ENCODE data around the gene MAD2L2.

MAD2L2 gene

GRCh38 chr1:11691928-11692711 is 11.2 kb upstream of the MAD2L2 start:
- Histone ChIP-seq H3K36me3 (no peaks in the 10 kb centered on the region), H3K9me3 (ENCODE audit: severe bottlenecking) (no peaks in the 10 kb centered on the region), H3K4me3 (ENCODE audit: low read depth, low read length) (peak overlapping the region; percentile 25), H3K27me3 (ENCODE audit: insufficient read depth, low read depth, severe bottlenecking) (no peaks in the 10 kb centered on the region), H3K27ac (no peak overlapping the region; the same call in 1 of the 2 replicates)
- TF ChIP-seq CTCF (IDR thresholded peaks at IDR 0.05; ENCODE audit: low read depth, low read length), result no peak
- no peak for DNase-seq

GRCh38 chr1:11691302-11691914 is 10.5 kb upstream of the MAD2L2 start, which contains the start of gene DRAXIN:
Gene DRAXIN (plus strand): TSS chr1:11691710. CDS start chr1:11706259, 14,549 bp downstream.
- TF ChIP-seq CTCF (IDR thresholded peaks at IDR 0.05; ENCODE audit: low read depth, low read length), result no peak
- Histone ChIP-seq H3K9me3 (ENCODE audit: severe bottlenecking) (no peaks in the 10 kb centered on the region), H3K27me3 (ENCODE audit: insufficient read depth, low read depth, severe bottlenecking) (no peaks in the 10 kb centered on the region), H3K36me3 (no peaks in the 10 kb centered on the region), H3K27ac (peak within 1 kb of the TSS; percentile 90), H3K4me3 (ENCODE audit: low read depth, low read length) (peak within 1 kb of the TSS; percentile 73)
- DNase-seq, result peak; percentile 73

GRCh38 chr1:11690397-11691301 is 9.7 kb upstream of the MAD2L2 start:
- DNase-seq, result peak; percentile 71
- Histone ChIP-seq H3K9me3 (ENCODE audit: severe bottlenecking) (no peaks in the 10 kb centered on the region), H3K27me3 (ENCODE audit: insufficient read depth, low read depth, severe bottlenecking) (no peaks in the 10 kb centered on the region), H3K36me3 (no peaks in the 10 kb centered on the region), H3K27ac (peak overlapping the region; percentile 90), H3K4me3 (ENCODE audit: low read depth, low read length) (peak overlapping the region; percentile 73)
- TF ChIP-seq CTCF (IDR thresholded peaks at IDR 0.05; ENCODE audit: low read depth, low read length), result peak; percentile 39; the same call in 1 of the 2 replicates

GRCh38 chr1:11688506-11688905 is 7.6 kb upstream of the MAD2L2 start:
- Histone ChIP-seq H3K36me3 (no peaks in the 10 kb centered on the region), H3K9me3 (ENCODE audit: severe bottlenecking) (no peaks in the 10 kb centered on the region), H3K4me3 (ENCODE audit: low read depth, low read length) (no peak overlapping the region), H3K27ac (no peak overlapping the region), H3K27me3 (ENCODE audit: insufficient read depth, low read depth, severe bottlenecking) (no peaks in the 10 kb centered on the region)
- no peak for DNase-seq
- no peak for TF ChIP-seq CTCF (IDR thresholded peaks at IDR 0.05; ENCODE audit: low read depth, low read length)

GRCh38 chr1:11685210-11685752 is 4.3 kb upstream of the MAD2L2 start:
- Histone ChIP-seq H3K36me3 (no peaks in the 10 kb centered on the region; the same call in 1 of the 2 replicates), H3K9me3 (ENCODE audit: severe bottlenecking) (no peaks in the 10 kb centered on the region)

More at GRCh38 chr1:11685210-11685752, 4.3 kb upstream of the MAD2L2 start:
- TF ChIP-seq CTCF (IDR thresholded peaks at IDR 0.05; ENCODE audit: low read depth, low read length), result no peak
- H3K27me3 ChIP-seq (ENCODE audit: insufficient read depth, low read depth, severe bottlenecking), result no peaks in the 10 kb centered on the region
- H3K4me3 ChIP-seq (ENCODE audit: low read depth, low read length), result no peak overlapping the region
- H3K27ac ChIP-seq, result no peak overlapping the region
- no peak for DNase-seq

All from WERI-Rb-1 (cell line).